HG02981 (cell line): ENCODE measurements around the gene RGS7BP.

Source experiments
- ATAC-seq: cut with Tn5 transposase; IDR thresholded peaks from one replicate; pipeline ENCODE4 v1.9.1; 2021; ENCODE audit warnings: mild to moderate bottlenecking, moderate library complexity; ENCODE audit not compliant: unreplicated experiment

The RGS7BP gene

GRCh38 chr5:64629841-64630240 is 124.0 kb downstream of the RGS7BP start:
- no peak for ATAC-seq

DNA sequence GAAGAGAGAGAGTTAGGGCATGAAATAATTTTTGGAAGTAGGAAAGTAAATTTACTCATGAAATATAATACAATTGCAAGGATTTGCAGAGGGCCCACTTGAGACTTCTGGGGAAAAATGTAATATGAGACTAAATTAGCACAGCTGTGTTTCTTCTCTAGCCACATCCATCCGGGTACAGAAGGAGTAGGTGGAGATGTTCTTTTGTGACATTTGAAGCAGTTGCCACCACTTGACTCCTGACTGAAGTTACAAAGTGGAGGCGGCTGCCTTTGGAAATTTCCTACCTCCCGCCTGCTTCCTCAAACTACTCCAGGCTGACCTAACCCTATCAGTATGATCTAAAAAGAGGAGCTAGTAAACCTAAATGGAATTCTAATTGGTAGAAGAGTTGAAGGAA is 126.4 kb downstream of the RGS7BP start:
- no peak for ATAC-seq

DNA sequence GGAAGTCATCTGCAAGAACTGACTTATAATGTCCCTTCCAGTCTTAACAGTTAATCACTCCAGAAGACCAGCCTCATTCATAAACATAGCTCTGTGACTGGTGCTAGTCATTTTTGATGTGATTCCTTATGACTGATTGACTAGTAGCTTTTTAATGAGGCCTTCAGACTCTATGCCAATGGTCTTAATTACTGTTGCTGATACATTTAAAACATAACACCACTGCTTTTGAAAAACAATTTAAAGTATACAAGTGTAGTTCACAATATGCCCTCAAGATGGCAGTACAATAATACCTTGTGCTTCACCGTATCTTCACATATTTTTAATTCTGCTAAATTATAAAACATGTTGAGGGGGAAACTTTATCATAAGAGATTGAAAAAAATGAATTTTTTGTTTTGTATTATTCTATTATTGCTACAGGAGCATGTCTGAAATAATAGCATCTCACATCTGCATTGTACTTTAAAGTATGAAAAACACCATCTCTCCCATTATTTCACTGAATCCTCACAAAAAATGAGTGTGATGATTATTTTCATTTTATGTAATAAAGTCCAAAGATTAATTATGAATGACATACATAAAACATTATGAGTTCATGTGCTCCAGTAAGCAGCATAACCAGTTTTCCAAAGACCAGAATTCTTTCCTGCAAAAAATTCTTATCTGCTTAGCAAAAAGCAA is 129.3 kb downstream of the RGS7BP start:
- ATAC-seq: no peak

DNA sequence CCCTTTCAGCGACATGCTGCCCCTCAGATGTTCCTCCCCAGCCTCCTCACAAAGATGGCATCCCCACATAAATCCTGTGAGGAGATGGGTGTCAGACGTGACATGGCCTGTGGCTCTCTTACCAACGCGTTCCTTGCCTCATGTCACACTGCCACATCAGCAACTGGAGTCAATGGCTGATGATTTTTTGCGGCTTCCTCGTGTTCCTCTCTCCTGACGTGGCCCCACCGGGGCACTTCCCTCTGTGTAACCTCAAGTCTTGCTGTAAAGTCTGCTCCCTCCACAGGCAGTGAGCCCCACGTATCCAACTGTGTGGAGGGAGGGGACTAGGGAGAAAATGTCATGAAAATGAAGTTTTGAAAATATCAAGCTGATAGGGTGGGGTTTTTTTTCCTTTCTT is 131.3 kb downstream of the RGS7BP start:
- peak; percentile 40 for ATAC-seq

DNA sequence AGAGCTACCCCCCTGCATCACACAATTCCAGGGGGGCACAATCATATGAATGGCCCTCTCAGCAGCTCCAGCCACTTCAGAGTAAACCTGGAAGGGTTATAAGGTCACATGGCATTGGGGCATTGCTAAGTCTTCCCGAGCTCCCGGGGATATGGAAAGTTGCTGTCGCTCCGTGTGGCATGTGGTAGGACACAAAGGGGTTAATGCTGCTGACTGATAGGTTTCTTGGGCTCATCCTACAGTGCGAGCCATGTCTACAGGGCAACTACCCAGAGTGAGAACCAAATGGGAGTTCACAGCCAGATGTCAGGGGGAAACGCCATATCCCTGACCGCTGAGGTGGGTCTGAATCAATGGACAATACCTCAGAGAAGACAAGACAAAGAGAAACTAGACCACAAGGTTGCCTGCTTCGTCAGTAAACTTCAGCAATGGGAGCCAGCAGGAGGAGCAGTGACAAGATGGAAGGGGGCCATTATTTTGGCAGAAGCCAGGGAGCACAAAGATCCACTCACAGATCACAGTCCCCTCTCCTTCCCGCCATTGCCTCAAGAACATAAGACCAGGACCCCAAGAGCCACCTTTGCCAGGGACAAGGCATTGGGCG is 132.1 kb downstream of the RGS7BP start:
- ATAC-seq: no peak

GRCh38 chr5:64644831-64645230 is 139.0 kb downstream of the RGS7BP start:
- no peak for ATAC-seq

GRCh38 chr5:64646169-64646568 is 140.4 kb downstream of the RGS7BP start:
- no peak for ATAC-seq

- ATAC-seq: no peak
These were observed 143.7 kb downstream of the RGS7BP start for GRCh38 chr5:64649512-64649911.

DNA sequence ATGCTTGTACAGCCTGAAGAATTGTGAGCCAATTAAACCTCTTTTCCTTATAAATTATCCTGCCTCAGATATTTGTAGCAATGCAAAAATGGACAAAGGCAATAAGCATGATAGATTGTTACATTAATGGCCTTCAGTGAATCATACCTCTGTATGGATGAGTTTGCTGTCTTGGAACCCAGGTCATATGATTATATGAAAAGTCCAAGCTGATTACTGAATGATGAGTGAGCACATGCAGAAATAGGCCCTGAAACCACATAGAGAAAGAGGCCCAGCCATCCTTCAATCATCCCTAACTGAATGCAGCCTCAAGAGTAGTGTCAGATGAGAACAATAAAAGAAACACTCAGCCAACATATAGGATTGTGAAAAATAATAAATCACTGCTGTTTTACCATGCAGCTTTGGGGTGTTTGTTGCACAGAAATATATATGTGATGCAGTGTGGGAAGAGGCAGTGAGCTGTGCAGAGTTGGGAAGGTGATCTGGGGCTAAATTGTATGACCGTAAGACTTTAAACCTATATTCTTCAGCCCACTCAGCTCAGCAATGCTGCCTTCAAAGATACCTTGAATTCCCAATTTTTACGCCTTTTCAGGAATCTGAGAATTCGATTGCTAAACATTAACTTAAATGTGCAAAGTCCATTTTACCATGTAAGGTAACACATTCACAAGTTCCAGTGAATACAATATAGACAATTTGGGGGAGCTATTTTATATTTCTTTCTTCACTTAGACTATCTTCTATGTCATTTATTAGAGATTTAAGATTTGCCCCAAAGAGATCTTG is 148.1 kb downstream of the RGS7BP start:
- ATAC-seq: no peak

DNA sequence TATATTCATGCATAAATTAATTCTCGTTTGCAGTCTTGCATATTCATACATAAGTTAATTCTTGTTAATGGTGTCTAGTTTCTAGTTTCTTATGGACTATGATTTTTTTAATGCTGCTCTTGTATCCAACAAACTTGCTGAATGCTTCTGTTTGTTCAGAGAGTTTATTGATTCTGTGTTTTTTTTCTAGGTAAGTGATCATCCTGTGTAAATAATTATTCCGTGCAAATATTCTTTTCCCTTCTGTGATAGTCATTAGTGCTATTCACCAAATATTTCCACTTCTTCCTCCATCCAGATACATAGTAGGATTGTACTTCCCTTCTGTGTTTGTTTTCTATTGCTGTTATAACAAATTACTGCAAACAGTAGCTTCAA is 148.7 kb downstream of the RGS7BP start:
- ATAC-seq: no peak

DNA sequence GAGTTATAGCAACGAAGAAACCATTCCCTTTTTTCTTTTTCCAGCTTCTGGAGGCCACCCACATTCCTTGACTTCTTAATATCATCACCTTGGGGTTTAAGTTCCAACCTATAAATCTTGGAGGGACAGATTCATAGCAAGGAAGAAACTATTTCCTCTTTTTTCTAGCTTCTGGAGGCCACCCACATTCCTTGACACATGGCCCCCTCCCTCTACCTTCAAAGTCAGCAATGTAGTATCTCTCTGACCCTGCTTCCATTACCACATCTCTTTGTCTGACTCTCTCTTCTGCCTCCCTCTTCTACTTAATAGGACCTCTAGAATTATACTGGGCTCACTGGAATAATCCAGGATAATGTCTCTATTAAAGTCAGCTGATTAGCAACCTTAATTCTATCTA is 149.8 kb downstream of the RGS7BP start:
- no peak for ATAC-seq

GRCh38 chr5:64659289-64659688 is 153.5 kb downstream of the RGS7BP start:
- ATAC-seq: no peak
